ENCODE results near the gene COPG2. TPM values are rescaled to one million over a fixed set of nuclear protein-coding genes. Genes with fewer than 3 reads are reported as not detected.

Gene COPG2
- total and polyA plus RNA-seq, 2 experiments from 2014 or later, result 3.0 to 41.0 TPM

GRCh38 chr7:130672146-130672545 is 3.6 kb upstream of the COPG2 start:
- no peak for DNase-seq (ENCODE audit: low spot score)
- Histone ChIP-seq H3K79me2 (no peaks in the 10 kb centered on the region), H3K9me3 (ENCODE audit: low read depth) (no peaks in the 10 kb centered on the region), H4K20me1 (ENCODE audit: insufficient read depth, poor library complexity, severe bottlenecking) (no peaks in the 10 kb centered on the region), H3K27me3 (no peaks in the 10 kb centered on the region), H2AFZ (no peak overlapping the region), H3K36me3 (replicated peaks; ENCODE audit: insufficient read depth, low read depth) (no peaks in the 10 kb centered on the region), H3K4me2 (no peak overlapping the region), H3K4me1 (ENCODE audit: insufficient read depth) (peaks cover 5% of the 10 kb centered on the region), H3K9me2 (replicated peaks; ENCODE audit: insufficient read depth) (no peaks in the 10 kb centered on the region), H3K27ac (no peak overlapping the region), H3K4me3 (no peak overlapping the region)
- 97% methylated on average over 4 of the region's 4 CpGs for WGBS (ENCODE audit: low lambda C conversion rate, missing lambda C conversion rate)
- TF ChIP-seq CTCF (IDR thresholded peaks at IDR 0.05; ENCODE audit: poor library complexity) (no peak), EZH2phosphoT487 (IDR thresholded peaks at IDR 0.05; ENCODE audit: low read depth, severe bottlenecking, unreplicated experiment) (no peak), EZH2 (IDR thresholded peaks at IDR 0.05; ENCODE audit: borderline replicate concordance) (no peak)

DNA sequence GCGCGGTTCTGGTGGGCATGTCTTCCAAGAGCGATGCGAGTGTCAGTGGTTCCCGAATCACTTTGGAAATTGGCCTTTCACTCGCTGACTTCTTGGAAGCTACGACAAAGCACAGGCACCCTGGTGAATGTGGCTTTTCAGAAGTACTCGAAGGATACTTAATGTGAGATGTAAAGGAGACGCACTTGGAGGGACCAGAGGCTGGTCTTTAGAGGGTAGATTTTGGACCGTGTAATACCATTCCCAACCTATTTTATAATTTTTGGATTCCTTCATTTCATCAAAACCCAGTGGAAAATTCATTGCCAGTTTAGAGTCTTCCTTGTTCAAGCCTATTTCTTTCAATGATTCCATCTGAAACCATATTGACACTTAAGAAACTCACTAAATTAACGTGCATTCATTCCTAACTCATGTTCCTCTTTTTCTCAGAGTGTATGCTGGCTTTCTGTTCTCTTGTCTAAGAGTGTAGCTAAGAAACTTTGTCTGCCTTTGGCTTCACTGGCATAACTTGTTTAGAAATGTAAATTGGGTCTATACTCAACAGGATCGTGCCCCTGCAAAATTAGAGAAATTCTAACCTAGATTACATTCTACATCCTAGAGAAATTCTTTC is 645 bp upstream of the COPG2 start:
- Histone ChIP-seq H3K9me2 (replicated peaks; ENCODE audit: insufficient read depth) (no peaks in the 10 kb centered on the region), H3K9me3 (ENCODE audit: low read depth) (no peaks in the 10 kb centered on the region), H2AFZ (peak overlapping the region; percentile 97), H4K20me1 (ENCODE audit: insufficient read depth, poor library complexity, severe bottlenecking) (no peaks in the 10 kb centered on the region), H3K79me2 (no peaks in the 10 kb centered on the region), H3K4me3 (peak overlapping the region; percentile 71), H3K27me3 (no peaks in the 10 kb centered on the region), H3K36me3 (replicated peaks; ENCODE audit: insufficient read depth, low read depth) (no peaks in the 10 kb centered on the region), H3K4me2 (peak overlapping the region; percentile 82), H3K4me1 (ENCODE audit: insufficient read depth) (peaks cover 5% of the 10 kb centered on the region), H3K27ac (peak overlapping the region; percentile 95)
- no peak for TF ChIP-seq CTCF (IDR thresholded peaks at IDR 0.05; ENCODE audit: poor library complexity)
- no peak for TF ChIP-seq EZH2 (IDR thresholded peaks at IDR 0.05; ENCODE audit: borderline replicate concordance)
- TF ChIP-seq EZH2phosphoT487 (IDR thresholded peaks at IDR 0.05; ENCODE audit: low read depth, severe bottlenecking, unreplicated experiment), result no peak
- WGBS (ENCODE audit: low lambda C conversion rate, missing lambda C conversion rate), result 14% methylated on average over 12 of the region's 12 CpGs
- no peak for DNase-seq (ENCODE audit: low spot score)

- Histone ChIP-seq H3K4me1 (ENCODE audit: insufficient read depth) (peaks cover 5% of the 10 kb centered on the region), H3K27ac (peak overlapping the region; percentile 78), H3K27me3 (no peaks in the 10 kb centered on the region), H3K79me2 (no peaks in the 10 kb centered on the region), H3K4me2 (peak overlapping the region; percentile 80), H2AFZ (peak overlapping the region; percentile 58), H3K9me2 (replicated peaks; ENCODE audit: insufficient read depth) (no peaks in the 10 kb centered on the region), H3K4me3 (peak overlapping the region; percentile 96), H3K9me3 (ENCODE audit: low read depth) (no peaks in the 10 kb centered on the region), H3K36me3 (replicated peaks; ENCODE audit: insufficient read depth, low read depth) (no peaks in the 10 kb centered on the region), H4K20me1 (ENCODE audit: insufficient read depth, poor library complexity, severe bottlenecking) (no peaks in the 10 kb centered on the region)
- DNase-seq (ENCODE audit: low spot score), result peak; percentile 18
- WGBS (ENCODE audit: low lambda C conversion rate, missing lambda C conversion rate), result 23% methylated on average over 19 of the region's 19 CpGs
- TF ChIP-seq EZH2 (IDR thresholded peaks at IDR 0.05; ENCODE audit: borderline replicate concordance), result no peak
- no peak for TF ChIP-seq EZH2phosphoT487 (IDR thresholded peaks at IDR 0.05; ENCODE audit: low read depth, severe bottlenecking, unreplicated experiment)
- TF ChIP-seq CTCF (IDR thresholded peaks at IDR 0.05; ENCODE audit: poor library complexity), result no peak
Measured at GRCh38 chr7:130667593-130668257, 823 bp downstream of the COPG2 start.

Data from hepatocyte (in vitro differentiated cells).